GM18867 (cell line): ENCODE measurements around the gene PRIMPOL.
A peak's percentile ranks its signal among the peaks of the same experiment; 100 is the strongest.
"Not testable (repeated sequence)": the region's sequence is repeated elsewhere in the genome, so short reads cannot be mapped to it uniquely, and the experiment has no call there.

ENCODE experiments used
- ATAC-seq: cut with Tn5 transposase; IDR thresholded peaks from one replicate; pipeline ENCODE4 v1.9.1; 2021; ENCODE audit warnings: mild to moderate bottlenecking, moderate library complexity; ENCODE audit not compliant: unreplicated experiment

Gene PRIMPOL

DNA sequence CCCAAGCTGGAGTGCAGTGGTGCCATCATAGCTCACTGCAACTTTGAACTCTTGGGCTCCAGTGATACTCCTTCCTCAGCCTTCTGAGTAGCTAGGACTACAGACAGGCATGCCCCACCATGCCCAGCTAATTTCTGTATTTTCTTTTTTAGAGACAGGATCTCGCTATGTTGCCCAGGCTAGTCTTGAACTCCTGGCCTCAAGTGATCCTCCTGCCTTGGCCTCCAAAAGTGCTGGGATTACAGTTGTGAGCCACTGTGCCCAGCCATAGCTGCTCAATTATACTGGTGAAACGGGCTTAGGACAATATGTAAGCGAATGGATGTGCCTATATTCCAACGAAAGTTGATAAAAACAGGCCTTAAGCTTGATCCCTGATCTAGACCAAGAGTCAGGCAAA is 13.4 kb upstream of the PRIMPOL start:
- ATAC-seq: no peak

DNA sequence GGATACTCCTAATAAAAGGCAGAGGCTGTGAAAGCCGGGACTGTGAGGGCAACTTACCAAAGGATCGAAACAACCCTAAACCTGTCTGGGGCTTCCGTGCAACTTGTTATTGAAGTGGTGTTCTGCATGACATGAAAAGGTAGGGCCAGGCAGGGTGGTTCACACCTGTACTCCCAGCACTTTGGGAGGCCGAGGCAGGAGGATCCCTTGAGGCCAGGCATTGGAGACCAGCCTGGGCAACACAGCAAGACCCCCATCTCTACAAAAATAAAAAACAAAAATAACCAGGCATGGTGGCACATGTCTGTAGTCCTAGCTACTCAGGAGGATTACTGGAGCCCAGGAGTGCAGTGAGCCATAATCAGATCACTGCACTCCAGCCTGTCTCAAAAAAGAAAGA is 12.6 kb upstream of the PRIMPOL start:
- no peak for ATAC-seq

DNA sequence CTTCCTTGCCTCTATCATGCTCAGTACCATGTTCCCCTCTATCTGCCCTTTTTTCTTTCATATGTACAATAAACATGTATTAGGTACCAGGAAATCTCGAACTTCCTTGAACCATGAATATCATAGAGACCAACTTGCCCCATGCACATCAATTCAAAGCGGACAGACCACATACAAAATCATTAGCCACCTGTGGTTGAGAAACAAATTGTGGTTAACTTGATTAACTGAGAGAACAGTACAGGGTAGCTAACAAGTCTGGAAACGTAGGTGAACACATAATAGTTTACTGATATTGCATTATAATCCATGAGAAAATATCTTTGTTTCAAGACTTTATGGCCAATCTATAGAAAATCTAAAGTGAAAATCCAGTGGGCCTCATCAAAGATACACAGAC is 8.5 kb upstream of the PRIMPOL start:
- peak; percentile 69 for ATAC-seq

DNA sequence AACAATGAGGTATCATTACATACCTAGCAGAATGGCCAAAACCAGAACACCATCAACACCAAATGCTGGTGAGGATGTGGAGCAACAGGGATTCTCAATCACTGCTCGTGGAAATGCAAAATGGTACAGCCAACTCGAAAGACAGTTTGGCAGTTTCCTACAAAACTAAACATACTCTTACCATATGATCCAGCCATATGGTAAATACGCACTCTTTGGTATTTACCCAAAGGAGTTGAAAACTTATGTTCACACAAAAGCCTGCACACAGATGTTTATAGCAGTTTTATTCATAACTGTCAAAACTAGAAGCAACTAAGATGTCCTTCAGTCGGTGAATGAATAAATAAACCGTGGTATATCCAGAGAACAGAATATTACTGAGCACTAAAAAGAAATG is 8.1 kb upstream of the PRIMPOL start:
- ATAC-seq: peak; percentile 6

DNA sequence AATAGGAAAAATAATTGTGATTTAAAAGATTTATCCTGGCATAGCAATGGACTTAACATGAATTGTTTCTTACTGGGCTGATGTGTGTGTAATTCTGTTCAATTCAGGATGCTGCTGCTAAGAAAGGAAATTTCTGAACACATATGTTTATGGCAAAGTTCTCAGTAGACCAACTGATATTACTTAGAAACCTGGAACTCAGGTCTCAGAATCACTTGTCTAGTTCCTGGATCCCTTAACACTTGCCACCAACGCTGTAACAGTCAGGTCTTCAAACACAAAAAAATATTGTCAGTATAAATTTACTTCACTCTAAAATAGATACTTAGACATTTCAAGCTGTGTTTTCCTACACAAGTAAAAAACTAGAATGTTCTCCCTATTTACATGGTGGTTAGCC is 5.8 kb upstream of the PRIMPOL start:
- no peak for ATAC-seq

DNA sequence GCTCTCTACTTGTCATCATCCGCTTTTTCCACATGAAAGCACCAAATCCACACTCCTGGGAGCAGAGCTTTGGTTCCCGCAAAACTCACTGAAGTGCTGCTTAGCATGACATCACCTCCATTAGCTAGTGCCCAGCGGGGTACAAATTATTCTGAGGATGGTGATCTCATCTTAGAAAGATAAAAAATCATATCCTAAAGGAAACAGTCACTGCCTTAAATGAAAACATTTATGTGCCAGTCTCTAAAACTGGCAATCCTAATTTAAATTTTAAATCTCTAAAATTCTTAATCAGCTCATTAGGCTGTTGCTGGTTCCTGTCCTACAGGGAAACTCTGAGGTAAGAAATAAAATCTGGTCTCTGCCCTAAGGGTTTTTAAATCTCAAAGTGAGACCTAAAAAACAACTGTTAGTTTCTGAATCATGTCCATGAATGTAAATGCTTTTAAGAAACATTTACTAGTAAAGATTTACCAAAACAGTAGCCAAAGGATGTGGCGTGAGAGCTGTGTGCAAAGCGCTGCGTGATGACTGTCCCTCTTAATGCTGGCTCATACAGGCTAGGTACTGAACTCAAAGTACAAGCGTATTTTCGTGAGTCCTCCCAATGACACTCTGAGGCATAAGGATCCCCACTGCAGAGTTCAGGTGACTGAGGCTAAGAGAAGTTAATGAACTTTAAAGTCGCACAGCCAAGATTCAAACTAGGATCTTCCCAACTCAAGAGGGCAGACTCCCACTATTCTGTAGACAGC is 4.8 kb upstream of the PRIMPOL start:
- ATAC-seq: no peak

DNA sequence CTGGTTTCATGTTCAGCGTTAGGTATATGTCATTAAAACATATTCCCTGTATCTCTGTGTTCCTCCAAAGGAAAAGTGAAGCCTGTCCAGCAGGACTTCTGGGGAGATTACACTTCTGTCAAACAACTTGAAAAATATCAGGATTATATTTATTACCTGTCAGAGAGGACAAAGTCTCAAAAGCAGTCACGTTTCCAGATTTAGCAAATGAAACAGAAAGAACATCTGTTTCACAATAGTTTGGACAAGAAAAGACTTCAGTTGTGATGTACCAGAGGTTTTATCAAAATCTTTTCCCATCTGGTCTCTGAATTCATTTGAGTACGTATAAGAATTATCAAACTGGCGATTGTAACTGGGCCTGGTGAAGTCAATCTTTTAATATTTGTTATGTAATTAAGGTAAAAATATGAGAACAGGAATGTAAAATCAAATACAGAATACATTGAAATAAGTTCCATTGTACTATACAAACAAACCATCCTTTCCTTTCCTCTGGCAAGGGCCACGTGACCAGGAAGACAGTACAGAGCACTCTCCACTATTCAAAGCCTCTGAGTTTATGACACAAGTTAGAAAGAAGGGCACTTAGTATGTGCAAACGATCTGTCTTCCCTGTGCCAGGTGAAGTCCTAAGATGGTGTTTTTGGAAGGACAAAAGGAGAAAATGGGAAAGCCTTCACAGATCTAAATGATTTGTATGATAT is 3.5 kb upstream of the PRIMPOL start:
- no peak for ATAC-seq

DNA sequence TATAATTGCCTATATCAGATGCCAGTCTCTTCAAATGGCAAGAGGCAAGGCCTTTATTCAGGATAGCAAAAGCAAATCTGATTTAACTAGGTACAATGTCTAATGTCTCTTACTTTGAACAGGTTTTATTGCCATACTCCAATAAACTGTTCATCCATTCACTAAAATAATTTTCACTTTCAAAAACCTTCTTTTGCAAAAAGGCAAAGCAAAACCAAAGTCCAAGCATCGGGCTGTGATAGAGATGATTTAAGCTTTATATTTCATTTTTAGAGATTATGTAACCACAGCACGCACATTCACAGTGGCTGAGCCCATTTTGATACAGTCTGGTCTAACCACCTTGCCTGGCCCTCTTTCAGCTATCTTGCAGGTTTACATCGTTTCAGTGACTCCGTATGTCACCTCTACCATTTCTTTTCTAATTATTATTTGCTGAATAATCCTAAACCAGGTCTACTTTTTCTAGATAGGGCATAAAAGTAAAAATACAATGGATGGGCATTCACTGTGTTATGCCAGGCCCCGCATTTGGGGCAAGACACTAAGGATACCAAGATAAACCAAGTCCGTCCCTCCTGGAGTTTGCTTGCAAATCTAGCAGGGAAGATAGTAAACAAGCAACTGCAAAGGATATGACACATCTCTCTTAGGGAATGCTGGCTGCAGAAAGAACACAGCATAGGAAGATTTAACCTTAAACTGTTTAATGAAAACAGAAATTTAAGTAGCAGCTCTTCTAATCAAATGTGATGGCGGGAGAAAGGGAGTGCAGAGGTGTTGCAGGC is 2.1 kb upstream of the PRIMPOL start:
- ATAC-seq: no peak

DNA sequence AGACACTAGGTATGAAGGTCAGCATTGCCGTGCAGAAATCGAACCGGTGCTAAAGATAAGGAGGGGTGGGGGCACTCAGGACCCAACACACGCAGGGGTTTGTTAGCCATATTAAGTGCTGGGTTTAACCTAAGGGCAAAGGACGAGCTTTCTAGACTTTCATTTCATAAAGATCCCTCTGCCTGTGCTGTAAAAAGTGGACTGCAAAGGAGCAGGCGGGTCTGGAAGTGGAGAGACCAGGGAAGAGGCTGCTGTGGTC is 1.6 kb upstream of the PRIMPOL start:
- no peak for ATAC-seq

DNA sequence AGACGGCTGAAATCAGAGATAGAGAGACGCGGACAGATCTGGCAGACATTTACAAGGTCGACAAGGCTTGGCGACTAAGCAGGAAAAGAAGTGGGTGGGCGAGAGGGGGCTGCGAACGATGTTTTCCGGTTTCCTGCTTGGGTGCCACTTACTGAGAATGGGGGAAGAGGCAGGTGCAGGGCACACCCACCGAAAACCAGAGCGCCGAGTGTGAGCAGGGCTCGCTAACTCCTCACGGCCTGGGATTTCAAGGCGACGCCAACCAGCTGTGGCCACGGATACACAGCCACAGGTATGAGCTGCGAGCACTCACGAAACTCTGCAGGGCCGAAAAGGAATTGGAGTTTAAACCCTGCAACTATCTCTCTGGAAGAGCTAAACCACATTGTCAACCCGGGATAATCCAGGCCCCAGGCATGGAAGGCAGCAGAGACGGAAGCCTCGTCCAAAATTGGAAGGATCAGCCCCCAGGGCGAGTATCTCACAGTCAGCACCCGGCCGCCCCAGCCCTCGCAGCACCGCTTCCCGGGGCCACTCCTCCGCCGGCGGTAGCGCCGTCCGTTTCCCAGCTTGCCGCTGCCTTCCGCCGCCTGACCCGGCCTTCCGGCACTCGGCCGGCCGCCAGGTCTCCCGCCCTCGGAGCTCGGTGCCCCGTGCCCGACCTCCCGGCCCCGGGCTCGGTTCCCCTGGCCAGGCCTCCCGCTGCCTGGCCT is 1.1 kb upstream of the PRIMPOL start:
- ATAC-seq: peak; percentile 15

DNA sequence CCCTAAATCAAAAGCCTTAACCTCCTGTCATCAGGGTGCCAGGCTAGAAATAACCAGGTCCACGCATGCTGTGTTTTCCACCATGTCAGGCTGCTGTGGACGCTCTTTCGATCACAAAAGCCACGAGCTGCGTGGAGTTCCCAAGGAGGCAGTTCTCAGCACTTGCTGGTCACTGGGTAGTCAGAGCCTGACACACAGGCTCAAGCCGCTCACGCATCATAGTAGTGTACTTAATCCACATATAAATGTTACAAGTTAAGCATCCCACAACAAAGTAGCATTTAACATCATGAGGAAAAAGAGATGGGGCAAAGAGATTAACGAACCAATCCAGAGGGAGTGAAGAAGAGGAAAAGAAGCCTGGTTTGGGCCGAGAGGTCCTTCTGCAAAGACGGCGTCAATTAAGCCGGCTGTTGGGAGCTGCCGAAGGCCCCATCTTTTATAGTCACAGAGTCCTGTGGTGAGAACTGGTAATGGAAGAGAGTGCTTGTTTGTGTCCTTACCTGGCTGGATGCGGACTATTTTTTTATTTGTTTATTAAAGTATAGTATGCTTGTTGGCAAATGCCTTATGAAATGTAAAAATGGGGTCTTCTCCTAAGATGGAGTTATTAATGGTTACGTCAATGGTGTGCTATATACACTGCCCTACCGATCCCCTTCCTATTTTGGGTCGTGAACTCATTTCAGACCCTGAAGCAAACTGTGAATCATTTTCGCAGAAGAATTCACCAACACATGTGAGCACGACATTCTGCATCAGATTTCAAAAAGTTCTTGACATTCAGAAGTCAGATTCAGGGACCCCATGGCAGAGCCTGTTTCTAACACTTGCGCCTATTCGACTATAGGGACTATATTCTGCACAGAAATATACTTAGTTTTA is 675 bp downstream of the PRIMPOL start:
- peak; percentile 15 for ATAC-seq

DNA sequence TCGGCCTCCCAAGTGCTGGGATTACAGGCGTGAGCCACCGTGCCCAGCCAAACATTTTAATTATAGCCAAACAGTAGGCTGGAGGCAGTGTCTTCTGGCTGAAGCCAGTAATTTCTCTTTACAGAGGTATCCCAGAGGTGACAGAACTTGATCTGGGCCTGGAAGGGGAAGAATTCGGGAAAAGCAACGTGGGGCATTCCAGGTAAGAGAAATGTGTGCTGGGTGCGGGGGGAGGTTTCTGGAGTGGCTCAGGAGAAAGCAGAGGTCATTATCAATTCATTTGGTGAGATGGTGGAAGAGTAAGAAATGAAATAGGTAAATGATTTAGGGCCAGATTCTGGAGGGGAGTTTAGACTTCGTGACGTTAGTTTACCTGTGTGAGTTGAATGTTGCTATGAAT is 2.4 kb downstream of the PRIMPOL start:
- ATAC-seq: no peak

DNA sequence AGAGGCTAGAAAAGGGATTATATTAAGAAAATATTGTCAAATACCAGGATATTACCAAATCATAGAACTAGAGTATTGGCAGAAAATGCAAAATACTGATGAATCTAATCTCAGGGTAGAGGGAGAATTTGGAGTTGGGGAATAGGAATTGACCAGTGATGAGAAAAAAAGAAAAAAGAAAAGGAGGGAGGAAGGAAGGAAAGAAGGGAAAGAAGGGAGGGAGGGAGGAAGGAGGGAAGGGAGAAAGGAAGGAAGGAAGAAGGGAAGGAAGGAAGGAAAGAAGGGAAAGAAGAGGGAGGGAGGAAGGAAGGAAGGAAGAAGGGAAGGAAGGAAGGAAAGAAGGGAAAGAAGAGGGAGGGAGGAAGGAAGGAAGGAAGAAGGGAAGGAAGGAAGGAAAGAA is 3.1 kb downstream of the PRIMPOL start:
- ATAC-seq: not testable (repeated sequence)

DNA sequence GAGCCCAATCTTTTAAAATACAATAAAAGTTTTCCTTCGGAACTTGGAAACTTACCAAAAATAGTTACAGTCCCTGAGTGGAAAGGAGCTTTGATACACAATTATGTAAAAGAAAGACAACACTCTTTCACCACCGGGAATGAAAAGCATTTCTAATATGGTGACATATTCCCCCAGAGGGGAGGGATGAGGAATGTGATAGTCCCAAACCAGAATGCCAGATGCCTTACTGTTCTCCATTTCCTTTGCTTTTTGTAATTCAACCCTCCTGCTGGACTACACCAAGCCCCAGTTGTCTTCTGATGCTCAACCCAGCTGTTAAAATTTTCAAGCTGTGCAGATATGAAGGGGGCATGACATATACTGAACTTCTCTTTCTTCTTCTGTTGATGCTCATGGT is 4.1 kb downstream of the PRIMPOL start:
- ATAC-seq: no peak

DNA sequence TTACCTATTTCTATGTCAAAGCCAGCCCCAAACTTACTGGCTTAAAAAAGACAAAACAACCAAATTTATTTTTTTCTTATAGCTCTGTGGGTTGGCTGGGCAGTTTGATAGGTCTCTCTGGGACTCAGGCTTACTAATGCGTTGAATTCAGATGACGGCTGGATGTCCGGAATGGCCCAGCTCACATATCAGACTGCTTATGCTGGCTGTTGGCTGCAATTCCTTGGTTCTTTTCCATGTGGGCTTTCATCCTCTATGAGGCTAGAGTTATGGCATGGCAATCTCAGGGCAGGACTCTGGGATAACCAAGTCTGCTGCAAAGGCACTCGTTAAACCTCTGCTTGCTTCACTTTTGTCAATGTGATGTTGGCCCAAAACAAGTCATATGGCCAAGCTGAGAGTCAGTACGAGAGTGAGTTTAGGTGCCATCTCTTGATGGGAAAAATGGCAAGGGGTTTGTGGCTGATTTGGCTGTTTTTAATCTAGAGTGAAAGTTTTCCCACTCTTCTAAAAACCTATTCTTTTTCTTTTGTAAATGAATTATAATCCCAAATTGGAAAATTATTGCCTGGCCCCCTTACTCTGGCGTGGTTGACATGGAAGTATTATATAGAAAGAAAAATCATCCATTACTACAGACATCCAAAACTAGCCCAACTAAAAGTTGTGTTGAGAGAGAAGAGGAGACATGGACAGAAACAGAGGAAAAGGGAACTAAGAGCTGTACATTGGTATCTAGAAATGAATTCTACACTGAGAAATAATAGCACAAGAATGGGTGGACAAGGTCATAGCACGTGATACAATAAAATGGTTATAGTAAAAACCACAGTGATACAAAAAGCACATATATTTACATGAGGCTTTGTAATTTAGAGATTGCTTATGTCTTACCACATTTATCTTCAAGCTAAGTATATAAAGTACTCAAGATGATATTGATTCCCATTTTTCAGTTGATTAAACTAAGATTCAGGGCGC is 6.6 kb downstream of the PRIMPOL start:
- ATAC-seq: no peak

DNA sequence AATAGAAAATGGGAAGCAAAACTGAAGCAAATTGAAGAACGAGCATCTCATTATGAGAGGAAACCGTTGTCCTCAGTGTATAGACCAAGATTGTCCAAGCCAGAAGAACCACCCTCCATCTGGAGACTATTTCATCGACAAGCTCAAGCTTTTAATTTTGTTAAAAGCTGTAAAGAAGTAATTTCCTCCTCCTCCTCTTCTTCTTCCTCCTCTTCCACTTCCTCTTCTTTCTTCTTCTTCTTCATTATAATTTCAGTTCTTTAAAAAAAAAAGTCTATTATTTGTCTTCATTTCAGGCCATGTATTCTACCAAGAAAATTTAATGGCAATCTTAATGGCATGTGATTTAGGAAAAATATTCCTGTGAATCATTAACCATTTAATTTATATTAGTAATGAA is 7.6 kb downstream of the PRIMPOL start:
- no peak for ATAC-seq

DNA sequence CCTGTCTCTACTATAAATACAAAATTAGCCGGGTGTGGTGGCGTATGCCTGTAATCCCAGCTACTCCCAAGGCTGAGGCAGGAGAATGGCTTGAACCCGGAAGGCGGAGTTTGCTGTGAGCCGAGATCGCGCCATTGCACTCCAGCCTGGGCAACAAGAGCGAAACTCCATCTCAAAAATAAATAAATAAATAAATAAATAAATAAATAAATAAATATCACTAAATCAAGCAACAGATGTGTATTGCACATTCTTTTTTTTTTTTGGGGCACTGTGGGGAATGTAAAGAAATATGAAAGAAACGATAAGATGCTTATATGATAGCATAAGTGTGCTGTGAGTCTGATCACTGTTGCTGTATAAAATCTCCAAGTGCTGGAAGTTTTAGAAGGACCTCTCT is 8.3 kb downstream of the PRIMPOL start:
- not testable (repeated sequence) for ATAC-seq

DNA sequence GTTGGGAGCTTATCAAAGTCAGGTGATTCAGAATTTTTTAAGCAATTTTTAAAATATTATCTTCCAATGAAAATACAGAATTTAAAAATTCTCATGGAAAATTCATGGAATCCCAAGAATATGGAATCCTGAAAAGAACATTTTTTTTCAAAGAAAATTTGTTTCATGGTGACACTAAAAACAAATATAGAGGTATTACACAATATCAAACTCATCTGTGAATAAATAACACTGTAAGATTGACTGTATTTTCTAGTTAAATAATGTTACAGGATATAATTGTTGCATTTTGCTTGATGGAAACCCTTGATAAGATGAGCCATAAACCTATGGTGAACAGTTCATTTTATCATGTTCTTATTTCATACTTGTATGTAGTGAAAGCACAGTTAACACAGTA is 11.4 kb downstream of the PRIMPOL start:
- ATAC-seq: no peak

DNA sequence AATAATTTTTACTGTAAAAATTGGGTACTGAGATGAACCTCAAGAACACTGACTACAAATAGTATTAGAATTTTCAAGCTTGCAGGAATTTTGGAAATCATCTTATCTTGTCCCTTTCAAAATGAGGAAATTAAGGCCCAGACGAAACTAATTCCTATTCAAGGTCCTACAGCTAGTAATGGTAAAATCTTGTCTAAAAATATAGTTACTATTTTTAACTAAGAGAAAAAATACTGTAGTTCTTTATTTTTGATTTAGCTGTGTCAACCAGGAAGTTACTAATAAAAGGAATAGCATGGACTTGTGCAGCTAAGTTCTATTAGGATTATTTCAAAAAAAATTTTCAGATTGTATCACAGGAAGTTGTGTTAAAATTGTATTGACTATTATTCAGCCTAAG is 12.7 kb downstream of the PRIMPOL start:
- no peak for ATAC-seq
